22Rv1 (cell line): Measurements from ENCODE around the gene PARP9.

Source experiments
- H3K27ac ChIP-seq: fragments of 450-650 bp; 2 replicates; pipeline ENCODE4 v1.5.1; 2017
- ZFX ChIP-seq: fragments of 450-650 bp; IDR thresholded peaks from 2 replicates; pipeline ENCODE4 v1.6.1; 2017; ENCODE audit warnings: antibody characterized with exemption, borderline replicate concordance
- TF ChIP-seq, protein P1 (sequence below): fragments of 450-650 bp; IDR thresholded peaks from 2 replicates; pipeline ENCODE4 v1.5.1; 2017; ENCODE audit warnings: mild to moderate bottlenecking

PARP9 gene

DNA sequence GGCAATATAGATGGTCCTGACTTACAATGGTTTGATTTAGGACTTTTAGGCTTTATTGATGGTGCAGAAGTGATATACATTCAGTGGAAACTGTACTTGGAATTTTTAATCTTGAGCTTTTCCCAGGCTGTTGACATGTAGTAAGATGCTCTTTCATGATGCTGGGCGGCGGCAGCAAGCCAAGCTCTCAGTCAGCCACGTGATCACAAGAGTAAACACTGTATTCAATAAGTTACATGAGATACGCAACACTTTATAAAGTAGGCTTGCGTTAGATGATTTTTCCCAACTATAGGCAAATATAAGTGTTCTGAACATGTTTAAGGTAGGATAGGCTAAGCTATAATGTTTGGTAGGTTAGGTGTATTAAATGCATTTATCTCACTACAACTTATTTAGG lies 17.9 kb downstream of the PARP9 start:
- TF ChIP-seq, protein P1, sequence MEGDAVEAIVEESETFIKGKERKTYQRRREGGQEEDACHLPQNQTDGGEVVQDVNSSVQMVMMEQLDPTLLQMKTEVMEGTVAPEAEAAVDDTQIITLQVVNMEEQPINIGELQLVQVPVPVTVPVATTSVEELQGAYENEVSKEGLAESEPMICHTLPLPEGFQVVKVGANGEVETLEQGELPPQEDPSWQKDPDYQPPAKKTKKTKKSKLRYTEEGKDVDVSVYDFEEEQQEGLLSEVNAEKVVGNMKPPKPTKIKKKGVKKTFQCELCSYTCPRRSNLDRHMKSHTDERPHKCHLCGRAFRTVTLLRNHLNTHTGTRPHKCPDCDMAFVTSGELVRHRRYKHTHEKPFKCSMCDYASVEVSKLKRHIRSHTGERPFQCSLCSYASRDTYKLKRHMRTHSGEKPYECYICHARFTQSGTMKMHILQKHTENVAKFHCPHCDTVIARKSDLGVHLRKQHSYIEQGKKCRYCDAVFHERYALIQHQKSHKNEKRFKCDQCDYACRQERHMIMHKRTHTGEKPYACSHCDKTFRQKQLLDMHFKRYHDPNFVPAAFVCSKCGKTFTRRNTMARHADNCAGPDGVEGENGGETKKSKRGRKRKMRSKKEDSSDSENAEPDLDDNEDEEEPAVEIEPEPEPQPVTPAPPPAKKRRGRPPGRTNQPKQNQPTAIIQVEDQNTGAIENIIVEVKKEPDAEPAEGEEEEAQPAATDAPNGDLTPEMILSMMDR = no peak
- TF ChIP-seq ZFX = no peak
- no peak overlapping the region for H3K27ac ChIP-seq

DNA sequence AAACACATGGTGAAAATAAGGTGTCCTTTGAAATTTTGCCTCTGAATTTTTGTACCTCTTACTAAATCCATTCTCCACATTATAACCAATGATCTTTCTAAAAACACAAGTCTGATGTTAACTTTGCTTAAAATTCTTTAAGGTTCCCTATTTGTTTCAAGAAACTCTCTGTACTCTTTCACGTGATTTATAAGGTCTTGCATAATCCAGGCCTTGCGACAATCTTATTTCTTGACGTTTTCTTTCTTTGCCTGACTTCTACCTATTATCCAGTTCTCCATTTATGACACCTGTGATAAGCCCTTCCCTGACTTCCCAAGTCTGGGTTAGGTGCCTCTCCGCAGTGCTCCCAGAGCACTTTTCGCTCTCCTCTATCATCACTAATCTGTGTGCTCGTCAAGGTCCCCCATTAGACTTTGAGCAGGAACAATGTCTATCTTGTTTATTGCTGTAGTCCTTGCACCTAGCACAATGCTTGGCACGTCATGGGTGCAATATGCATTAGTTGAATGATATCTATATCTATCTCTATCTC lies 25.1 kb downstream of the PARP9 start:
- no peak overlapping the region for H3K27ac ChIP-seq
- TF ChIP-seq, protein P1 = no peak
- TF ChIP-seq ZFX = no peak

DNA sequence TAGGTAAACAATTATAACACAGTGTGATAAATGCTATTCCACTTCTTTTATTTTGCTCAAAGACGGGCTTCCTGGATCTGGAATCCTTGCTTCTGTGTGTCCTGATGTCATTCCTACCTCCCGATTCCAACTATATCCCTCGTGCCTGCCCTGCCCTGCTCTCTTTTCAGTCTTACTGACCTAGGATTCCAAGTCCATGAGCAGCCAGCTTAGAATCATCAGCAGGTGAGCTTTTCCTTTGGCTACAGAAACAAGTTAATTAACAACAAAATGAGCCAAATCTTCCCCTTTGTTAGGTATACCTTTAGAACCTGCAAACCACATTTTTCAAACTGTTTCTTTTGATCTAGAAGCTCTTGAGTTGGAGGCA lies 27.5 kb downstream of the PARP9 start:
- H3K27ac ChIP-seq = no peak overlapping the region
- TF ChIP-seq ZFX = no peak
- TF ChIP-seq, protein P1 = no peak

DNA sequence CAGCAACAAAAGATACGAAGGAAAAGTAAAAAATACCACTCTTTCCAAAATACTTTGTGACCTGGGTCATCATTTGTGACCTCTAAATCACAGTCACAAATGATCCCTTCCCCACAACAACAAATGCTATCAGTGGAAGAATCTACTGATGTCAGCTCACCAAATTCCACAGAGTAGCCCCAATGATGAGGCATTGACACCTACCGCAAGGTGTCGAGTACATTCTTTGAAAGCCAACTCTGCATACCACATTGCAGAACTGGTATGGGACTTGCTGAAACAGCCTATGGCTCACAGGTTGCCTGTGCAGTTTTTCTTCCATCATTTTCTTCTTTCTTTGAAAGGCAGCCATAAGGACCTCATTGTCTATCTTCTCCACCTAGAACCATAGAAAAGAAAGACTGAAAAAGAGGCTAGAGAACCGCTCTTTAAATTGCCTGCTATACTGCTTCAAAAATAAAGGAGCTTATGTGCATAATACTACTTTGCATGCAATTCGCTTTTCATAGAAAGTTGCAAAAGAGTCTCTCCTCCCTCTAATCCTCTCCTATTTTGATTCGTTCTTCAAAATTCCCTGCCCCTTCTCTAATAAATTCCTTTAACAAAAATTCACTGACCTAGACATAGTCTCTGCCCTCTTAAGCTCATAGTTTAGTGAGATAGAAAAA lies 28.0 kb downstream of the PARP9 start:
- H3K27ac ChIP-seq = no peak overlapping the region
- TF ChIP-seq, protein P1 = no peak
- no peak for TF ChIP-seq ZFX

DNA sequence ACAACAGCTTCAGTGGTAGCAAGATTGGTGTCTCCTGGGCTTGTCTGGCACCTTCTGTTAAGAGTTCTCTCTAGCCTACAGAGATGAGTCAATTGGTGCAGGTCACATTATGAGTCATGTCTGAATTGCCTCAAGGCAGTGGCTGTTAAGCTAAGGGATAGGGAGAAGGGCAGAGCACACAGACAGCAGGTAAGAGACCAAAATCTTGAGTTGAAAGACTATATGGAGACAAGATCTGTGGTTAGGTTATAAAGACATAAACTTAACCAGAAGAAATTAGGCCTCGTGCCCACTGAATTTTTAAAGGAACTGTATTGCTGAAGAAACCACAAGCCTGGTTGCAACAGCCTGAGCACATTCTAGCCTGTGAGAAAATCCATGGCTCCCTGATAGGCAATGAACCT lies 30.2 kb downstream of the PARP9 start:
- H3K27ac ChIP-seq = no peak overlapping the region
- TF ChIP-seq, protein P1 = no peak
- no peak for TF ChIP-seq ZFX

DNA sequence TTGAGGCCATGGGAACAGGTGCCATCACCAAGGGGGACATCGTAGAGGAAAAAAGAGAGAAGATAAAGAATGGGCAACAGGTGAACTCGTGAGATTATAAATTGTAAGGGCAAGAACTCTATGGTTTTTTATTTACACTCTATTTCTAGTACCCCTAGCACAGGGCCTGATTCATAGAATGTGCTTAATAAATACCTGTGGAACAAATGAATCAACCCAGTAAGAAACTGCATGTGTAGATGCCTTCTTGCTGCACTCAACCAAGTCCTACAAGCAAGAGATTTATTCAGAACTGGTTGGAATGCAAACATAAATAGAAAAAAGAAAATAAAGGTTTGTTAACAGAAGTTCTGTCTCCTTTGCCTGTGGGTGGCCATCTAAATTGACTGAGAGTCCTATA lies 30.6 kb downstream of the PARP9 start:
- TF ChIP-seq, protein P1 = no peak
- TF ChIP-seq ZFX = no peak
- H3K27ac ChIP-seq = no peak overlapping the region

DNA sequence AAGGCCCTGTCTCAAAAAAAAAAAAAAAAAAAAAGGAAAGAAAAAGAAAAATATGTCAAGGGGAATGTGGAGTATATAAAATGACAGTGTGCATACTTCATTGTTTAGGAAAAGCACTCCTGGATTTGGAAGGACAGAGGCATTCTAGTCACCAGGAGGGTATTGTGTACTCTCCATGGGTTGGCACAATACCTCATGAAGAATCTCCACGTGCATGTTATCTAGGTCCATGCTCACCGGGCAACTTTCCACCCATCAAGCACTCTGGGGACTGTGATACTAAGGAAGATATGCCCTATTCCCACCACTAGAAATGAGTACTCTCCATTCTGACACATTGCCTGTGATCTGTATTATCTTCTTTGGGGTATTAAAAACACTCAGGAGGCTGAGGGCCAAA lies 33.9 kb downstream of the PARP9 start:
- TF ChIP-seq ZFX = no peak
- TF ChIP-seq, protein P1 = no peak

More for the DNA sequence above, 33.9 kb downstream of the PARP9 start:
- no peak overlapping the region for H3K27ac ChIP-seq
